GM12873 (cell line): ENCODE results near the gene PACS2.

ENCODE experiments used
- TF ChIP-seq, protein P1 (sequence below): IDR thresholded peaks from 2 replicates; pipeline ENCODE4 v1.5.1; 2012; ENCODE audit warnings: low read depth, mild to moderate bottlenecking, moderate library complexity, low read length, control low read depth; ENCODE audit not compliant: insufficient read depth; ENCODE audit errors: missing control alignments

Gene PACS2

DNA sequence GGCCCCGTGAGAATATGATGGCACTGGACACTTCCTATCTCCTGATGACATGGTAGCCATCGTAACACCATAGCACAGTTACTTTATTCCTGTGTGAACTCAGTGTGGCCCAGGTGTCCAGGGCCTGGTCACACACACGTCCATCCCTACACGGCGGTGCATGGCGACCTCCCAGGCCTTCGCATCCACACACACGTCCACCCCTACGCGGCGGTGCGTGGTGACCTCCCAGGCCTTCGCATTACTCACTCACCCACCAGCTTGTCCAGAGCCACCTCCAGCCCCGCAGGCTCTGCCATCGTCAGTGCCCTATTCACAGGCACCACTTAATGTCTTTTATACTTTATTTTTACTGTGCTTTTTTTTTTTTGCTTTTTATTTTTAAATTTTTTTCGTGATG, 44.4 kb downstream of the PACS2 start:
- TF ChIP-seq, protein P1, sequence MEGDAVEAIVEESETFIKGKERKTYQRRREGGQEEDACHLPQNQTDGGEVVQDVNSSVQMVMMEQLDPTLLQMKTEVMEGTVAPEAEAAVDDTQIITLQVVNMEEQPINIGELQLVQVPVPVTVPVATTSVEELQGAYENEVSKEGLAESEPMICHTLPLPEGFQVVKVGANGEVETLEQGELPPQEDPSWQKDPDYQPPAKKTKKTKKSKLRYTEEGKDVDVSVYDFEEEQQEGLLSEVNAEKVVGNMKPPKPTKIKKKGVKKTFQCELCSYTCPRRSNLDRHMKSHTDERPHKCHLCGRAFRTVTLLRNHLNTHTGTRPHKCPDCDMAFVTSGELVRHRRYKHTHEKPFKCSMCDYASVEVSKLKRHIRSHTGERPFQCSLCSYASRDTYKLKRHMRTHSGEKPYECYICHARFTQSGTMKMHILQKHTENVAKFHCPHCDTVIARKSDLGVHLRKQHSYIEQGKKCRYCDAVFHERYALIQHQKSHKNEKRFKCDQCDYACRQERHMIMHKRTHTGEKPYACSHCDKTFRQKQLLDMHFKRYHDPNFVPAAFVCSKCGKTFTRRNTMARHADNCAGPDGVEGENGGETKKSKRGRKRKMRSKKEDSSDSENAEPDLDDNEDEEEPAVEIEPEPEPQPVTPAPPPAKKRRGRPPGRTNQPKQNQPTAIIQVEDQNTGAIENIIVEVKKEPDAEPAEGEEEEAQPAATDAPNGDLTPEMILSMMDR: no peak

DNA sequence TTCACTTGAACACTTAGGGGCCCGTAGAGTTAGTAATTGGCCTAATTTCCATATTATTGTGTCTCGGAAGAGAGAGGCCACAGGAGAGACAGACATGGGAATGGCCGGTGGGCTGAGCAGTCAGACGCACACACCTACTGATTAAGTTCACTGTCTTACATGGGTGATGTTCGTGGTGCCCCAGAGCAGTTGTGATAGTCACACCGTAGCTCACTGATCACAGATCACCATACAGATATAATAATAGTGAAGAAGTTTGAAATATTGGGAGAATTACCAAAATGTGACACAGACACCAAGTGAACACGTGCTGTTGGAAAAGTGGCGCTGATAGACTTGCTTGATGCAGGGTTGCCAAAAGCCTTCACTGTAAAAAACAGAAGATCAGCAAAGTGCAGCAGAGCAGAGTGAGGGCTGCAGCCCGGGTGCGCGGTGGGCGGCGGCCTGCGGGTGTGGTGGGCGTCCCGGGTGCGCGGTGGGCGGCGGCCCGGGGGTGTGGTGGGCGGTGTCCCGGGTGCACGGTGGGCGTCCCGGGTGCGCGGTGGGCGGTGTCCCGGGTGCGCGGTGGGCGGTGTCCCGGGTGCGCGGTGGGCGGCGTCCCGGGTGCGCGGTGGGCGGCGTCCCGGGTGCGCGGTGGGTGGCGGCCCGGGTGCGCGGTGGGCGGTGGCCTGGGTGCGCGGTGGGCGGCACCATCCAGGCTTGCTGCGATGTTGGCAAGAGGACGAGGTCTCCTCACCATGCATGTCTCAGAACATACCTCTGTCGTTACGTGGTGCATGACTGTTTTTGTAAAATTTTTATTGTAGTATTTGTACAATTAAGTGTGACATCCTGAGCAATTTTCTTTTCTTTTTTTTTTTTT, 49.5 kb downstream of the PACS2 start:
- TF ChIP-seq, protein P1: no peak

DNA sequence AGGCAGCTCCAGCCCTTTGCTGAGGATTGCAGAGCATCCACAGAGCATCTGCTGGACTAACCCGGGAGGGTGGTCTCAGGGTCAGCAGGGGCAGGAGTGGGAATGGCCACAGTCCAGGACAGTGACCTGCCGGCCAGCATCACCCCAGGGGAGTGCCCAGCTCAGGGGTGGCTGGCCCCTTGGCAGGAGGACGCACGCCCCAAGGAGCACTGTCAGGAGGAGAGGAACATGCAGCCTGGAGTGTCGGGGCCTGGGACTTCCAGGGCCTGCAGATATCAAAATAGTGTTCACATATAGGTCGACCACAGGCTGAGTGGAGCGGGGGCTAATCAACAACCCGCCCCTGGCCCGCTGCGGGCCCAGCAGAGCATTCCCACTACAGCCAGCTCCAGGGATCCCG, 50.6 kb downstream of the PACS2 start:
- TF ChIP-seq, protein P1: no peak

DNA sequence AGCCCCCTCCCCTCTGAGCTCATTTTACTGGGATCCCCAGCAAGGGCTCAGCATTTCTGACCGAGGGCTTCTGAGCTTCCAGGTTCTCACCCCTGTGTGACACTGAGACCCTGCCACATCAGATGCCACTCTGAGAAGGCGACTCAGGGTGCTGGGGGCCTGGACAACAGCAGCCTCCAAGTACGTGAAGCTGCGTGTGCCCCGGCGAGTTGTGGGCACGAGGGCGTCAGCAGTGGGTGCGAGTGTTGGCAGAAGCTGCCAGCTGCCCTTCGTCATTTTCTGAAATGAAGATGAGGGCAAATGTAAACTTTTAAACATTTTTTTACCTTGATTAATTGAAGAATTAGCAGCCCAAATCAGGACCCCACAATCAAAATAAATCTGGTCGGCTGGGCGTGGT, 51.1 kb downstream of the PACS2 start:
- TF ChIP-seq, protein P1: no peak

DNA sequence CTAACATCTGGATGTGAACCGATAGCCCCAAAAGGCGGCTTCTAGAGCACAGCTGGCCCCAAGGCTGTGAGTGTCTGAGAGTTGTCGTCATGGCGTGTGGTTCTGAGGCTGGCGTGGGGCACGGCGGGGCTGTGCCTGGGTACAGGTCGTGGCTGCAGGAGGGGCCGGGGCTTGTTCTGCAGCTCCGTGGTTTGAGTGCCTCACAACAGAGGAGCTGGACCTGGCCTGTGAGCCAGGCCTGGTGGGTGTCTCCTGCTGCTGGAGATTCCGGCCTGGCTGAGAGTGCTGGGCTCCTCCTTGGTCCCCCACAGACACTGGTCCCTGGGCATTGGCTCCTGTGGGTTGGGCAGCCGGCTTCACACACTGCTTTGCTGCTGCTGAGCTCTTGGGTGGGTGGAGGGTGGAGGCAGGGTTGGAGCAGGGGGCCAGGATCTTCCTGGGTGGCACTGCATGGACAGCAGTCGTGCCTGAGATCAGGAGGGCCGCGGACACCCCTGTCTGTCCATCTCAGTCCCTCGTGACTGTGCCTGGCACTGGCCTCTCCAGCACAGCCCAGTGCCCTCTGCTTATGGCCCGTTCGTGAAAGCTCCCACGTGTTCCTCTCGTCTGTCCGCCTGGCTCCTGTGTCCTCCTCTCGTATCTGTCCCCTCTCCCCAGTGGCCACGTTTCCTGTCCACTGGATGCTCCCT, 52.0 kb downstream of the PACS2 start:
- TF ChIP-seq, protein P1: no peak

DNA sequence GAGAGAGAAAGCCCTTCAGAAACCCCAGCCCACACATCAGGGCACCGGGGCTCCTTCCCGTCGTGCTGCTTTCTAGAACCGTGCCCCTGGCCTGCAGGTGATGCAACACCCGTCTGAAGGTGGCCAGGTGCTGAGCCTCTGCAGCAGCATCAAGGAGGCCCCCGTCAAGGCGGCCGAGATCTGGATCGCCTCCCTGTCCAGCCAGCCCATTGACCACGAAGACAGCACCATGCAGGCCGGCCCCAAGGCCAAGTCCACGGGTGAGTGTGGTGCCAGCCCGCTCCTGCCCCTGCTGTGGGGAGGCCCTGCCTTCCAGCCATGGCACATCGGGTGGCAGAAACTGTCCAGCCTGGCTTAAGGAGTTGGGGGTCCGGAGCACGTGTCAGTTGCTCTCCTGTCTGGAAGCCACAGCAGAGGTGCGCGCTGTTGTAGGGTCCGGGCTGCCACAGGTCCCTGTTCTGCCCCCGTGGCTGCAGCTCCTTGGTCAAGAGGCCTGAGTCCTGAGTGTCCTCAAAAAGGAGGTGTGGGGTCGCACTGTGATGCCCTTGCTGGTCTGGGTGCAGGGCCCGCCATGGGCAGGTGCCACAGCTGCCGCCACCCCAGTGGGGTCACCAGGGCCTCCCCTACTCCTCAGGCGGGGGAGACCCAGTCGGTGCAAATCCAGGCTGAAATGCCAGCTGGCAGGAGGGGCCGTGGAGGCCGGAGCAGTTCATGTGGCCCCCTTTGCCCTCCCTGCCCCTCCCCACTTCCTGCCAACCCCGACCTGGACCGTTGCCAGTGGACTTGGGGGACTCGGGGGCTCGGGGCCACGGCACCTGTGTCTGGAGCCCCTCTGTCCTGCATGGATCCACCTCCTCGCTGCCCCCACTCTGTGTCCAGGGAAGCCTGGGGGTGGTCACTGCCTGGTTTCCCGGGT, 52.8 kb downstream of the PACS2 start:
- TF ChIP-seq, protein P1: no peak
